Heart right ventricle (tissue), 16 donors: ENCODE measurements around the gene STK24. TPM values are rescaled to one million over a fixed set of nuclear protein-coding genes. Genes with fewer than 3 reads are reported as not detected.

ENCODE experiments used
- ATAC-seq, 8 donors: fragments of 200-7000 bp; cut with Tn5 transposase; one replicate each; pipeline ENCODE4 v1.9.1; 2020; ENCODE audit warnings: mild to moderate bottlenecking in 8 of 8, moderate library complexity in 8 of 8, moderate number of reproducible peaks in 1 of 8
- DNase-seq, 2 donors: peaks; one replicate each; pipeline ENCODE4 v3.0.0-alpha.2; 2020
- H3K27ac ChIP-seq, 10 donors: fragments of 200-600 bp; sonication (generic) in 2 of 10; one replicate each; pipeline versions ENCODE4 v1.5.0 to v1.8.0; 2020 to 2022; ENCODE audit warnings: mild to moderate bottlenecking in 3 of 10
- H3K27me3 ChIP-seq, 7 donors: fragments of 200-600 bp; one replicate each; pipeline ENCODE4 v1.8.0; 2021 to 2022; ENCODE audit warnings: mild to moderate bottlenecking in 2 of 7
- H3K36me3 ChIP-seq, 9 donors: fragments of 200-600 bp; sonication (generic) in 1 of 9; one replicate each; pipeline versions ENCODE4 v1.5.0 to v1.8.0; 2020 to 2022; ENCODE audit warnings: mild to moderate bottlenecking in 2 of 9
- H3K4me1 ChIP-seq, 9 donors: fragments of 200-600 bp; sonication (generic) in 1 of 9; one replicate each; pipeline versions ENCODE4 v1.5.0 to v1.8.0; 2020 to 2022; ENCODE audit warnings: mild to moderate bottlenecking in 4 of 9
- H3K4me3 ChIP-seq, 10 donors: fragments of 200-600 bp; sonication (generic) in 2 of 10; one replicate each; pipeline versions ENCODE4 v1.5.0 to v1.8.0; 2020 to 2022; ENCODE audit warnings: mild to moderate bottlenecking in 7 of 10, moderate library complexity in 2 of 10
- H3K9me3 ChIP-seq, 11 donors: fragments of 200-600 bp in 10 of 11; sonication (generic) in 2 of 11; one replicate each; pipeline versions ENCODE4 v1.5.0 to v1.8.0; 2013 to 2022; ENCODE audit warnings: mild to moderate bottlenecking in 2 of 11, control low read depth in 1 of 11, moderate library complexity in 1 of 11
- WGBS, 2 donors: extraction: QIAGEN DNeasy Blood & Tissue Kit; methylation state at CpG; one replicate each; pipeline ENCODE4 v1.1.7; 2013; ENCODE audit warnings: inconsistent platforms in 1 of 2; 5-methylcytosine and 5-hydroxymethylcytosine counted together
- intact Hi-C, 10 donors: fragments of 100-400 bp; cut with DNase I; formaldehyde crosslinking; loops; one replicate each; pipeline versions ENCODE4 v1.11.1 to v1.14.2; 2022
- polyA plus RNA-seq, 2 donors: library from polyadenylated mRNA; stranded (reverse); fragments of 200-250 nt; gene quantifications; one replicate each; pipeline ENCODE4 v1.2.3, GENCODE V29; 2013
- total RNA-seq, 10 donors: library from RNA; stranded (reverse); fragmentation: NEBNext Ultra II Directional in 3 of 10; extraction: Animal tissue kit (Norgen Biotek cat#: 25700) in 3 of 10; gene quantifications; one replicate each; pipeline versions ENCODE4 v1.2.1 to v1.2.4, GENCODE V29; 2021 to 2023
- TF ChIP-seq, protein P1 (sequence below), 9 donors: fragments of 200-600 bp; sonication (generic) in 2 of 9; IDR thresholded peaks; one replicate each; pipeline versions ENCODE4 v1.5.0 to v1.8.0; 2021 to 2022; ENCODE audit warnings: antibody characterized with exemption in 9 of 9, mild to moderate bottlenecking in 5 of 9, moderate library complexity in 1 of 9
- donor health status: Arrhythmogenic right ventricular cardiomyopathy.
- donor health status: ischemic (EF 13 %, LVEDD 7.1; RV severe dilation, severe dysfunction).
- donor health status: healthy with polysubstance abuse.
- donor health status: DM: no; HTN: yes; CAD: no.
- donor health status: DM: no; HTN: no; CAD: no.
- donor health status: ischemic (EF 25% LVEDD 6.9; RV normal size, moderate dysfunction).
- donor health status: ischemic (EF 25% LVEDD 5.7; RV mildly dilated, moderate dysfunction).
- donor health status: healthy.
- donor health status: DM: yes; HTN: yes; CAD: no.
- donor health status: Ischemic cardiomyopathy.
- donor health status: ischemic (EF 35%, LVEDD 5.7; RV mildly dilated, moderate dysfunction).
- donor health status: nonischemic (EF 11% LVEDD 7.7; RV severe dilation, severe dysfunction).
- donor health status: DM: yes; HTN: yes; CAD: no.
- donor health status: PGD.
- donor health status: ischemic (EF 29% LVEDD 5.4; RV normal size, mild dysfunction).
- donor health status: nonischemic (EF 23%, LVEDD 6.1; RV moderate dilation, normal function).

Gene STK24
- total and polyA plus RNA-seq, 12 donors, result 20.8 to 72.9 (median 61.5) TPM

DNA sequence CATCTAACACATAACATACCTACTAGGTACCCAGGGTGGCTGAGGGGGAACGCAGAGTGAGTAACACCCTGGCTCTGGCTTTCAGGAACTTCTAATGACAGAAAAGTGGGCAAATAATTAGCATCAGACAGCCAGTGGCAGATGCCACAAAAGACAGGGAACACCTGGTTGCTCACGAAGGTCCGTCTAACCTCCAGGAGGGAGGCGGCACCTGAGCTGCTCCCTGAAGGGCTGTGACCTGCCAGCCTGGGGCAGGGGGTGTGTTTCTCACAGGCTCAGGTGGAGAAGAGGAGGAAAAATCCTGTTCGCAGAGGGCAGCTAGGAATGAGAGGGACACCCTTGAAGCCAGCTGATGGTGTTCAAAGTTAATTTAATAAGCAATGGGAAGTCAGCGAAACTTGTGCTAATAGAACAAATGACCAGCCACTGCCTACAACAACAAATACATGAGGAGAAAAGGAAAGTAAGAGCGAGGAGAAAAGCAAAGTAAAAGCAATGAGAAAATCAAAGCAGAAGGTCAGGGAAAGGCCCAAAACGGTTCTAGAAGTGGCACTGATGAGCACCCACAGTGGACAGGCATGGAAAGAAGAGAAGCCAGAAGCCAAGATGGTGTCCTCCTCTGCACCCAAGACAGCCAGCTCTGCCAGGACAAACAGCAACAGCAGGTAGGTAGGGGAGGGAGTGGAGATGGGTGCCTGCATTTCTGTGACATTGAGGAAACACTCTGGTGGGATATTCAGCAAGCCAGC is 87.3 kb downstream of the STK24 start:
- no peak overlapping the region for H3K4me3 ChIP-seq
- ATAC-seq (no peak), DNase-seq (no peak)
- 88 to 93% methylated on average over 8 of the region's 8 CpGs for WGBS, 2 donors
- TF ChIP-seq, protein P1, sequence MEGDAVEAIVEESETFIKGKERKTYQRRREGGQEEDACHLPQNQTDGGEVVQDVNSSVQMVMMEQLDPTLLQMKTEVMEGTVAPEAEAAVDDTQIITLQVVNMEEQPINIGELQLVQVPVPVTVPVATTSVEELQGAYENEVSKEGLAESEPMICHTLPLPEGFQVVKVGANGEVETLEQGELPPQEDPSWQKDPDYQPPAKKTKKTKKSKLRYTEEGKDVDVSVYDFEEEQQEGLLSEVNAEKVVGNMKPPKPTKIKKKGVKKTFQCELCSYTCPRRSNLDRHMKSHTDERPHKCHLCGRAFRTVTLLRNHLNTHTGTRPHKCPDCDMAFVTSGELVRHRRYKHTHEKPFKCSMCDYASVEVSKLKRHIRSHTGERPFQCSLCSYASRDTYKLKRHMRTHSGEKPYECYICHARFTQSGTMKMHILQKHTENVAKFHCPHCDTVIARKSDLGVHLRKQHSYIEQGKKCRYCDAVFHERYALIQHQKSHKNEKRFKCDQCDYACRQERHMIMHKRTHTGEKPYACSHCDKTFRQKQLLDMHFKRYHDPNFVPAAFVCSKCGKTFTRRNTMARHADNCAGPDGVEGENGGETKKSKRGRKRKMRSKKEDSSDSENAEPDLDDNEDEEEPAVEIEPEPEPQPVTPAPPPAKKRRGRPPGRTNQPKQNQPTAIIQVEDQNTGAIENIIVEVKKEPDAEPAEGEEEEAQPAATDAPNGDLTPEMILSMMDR (IDR thresholded peaks at IDR 0.05), result no peak
- peaks cover 4 to 75% (median 69%) of the 10 kb centered on the region in 9 donors for H3K4me1 ChIP-seq
- no peak overlapping the region for H3K27ac ChIP-seq
- H3K27me3 ChIP-seq, result no peaks in the 10 kb centered on the region
- no peaks in the 10 kb centered on the region for H3K9me3 ChIP-seq
- H3K36me3 ChIP-seq, result peaks cover 0 to 2% (median 0%) of the 10 kb centered on the region in 9 donors
- intact Hi-C loops, result loop anchor here in 3 of 10 donors (10.0 kb wide), 2 partner anchors 65 to 85 kb away; partner anchors contain the start of gene STK24 (in 2 of the 3)

DNA sequence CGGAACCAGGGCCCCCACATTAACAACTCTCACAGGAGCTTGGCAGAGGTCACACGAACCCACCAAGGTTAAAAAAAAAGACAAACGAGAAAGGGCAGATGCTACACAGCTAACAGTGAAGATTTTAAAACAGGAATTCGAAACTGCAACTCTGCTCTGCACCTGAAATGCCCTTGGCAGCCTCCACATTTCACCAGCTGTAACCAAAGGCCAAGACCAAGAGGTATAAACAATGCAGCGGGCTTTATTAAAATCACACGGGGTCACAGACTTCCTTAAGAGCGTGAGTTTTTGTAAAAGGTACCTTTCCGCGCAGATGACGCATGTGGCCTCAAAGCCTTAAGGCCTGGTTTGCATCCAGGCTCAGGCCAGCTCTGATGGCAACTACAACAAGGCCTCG is 88.2 kb downstream of the STK24 start:
- H3K36me3 ChIP-seq, result no peaks in the 10 kb centered on the region
- intact Hi-C loops, result loop anchor here in 2 of 10 donors (10.0 kb wide), 1 partner anchor 86 kb away; the partner anchor contains the start of gene STK24 (in 2 of the 2)
- H3K4me1 ChIP-seq, result peaks cover 4 to 84% (median 77%) of the 10 kb centered on the region in 9 donors
- ATAC-seq (no peak), DNase-seq (no peak)
- TF ChIP-seq, protein P1 (IDR thresholded peaks at IDR 0.05), result no peak
- H3K4me3 ChIP-seq, result no peak overlapping the region
- H3K27ac ChIP-seq, result no peak overlapping the region
- no peaks in the 10 kb centered on the region for H3K27me3 ChIP-seq
- H3K9me3 ChIP-seq, result no peaks in the 10 kb centered on the region
- 76 to 82% methylated on average over 11 of the region's 11 CpGs for WGBS, 2 donors

GRCh38 chr13:98487522-98487921 is 89.4 kb downstream of the STK24 start:
- 78 to 83% methylated on average over 5 of the region's 5 CpGs for WGBS, 2 donors
- TF ChIP-seq, protein P1 (IDR thresholded peaks at IDR 0.05), result no peak
- Histone ChIP-seq H3K27ac (peak overlapping the region in 1 of 10 donors; percentile 40), H3K4me3 (no peak overlapping the region), H3K27me3 (no peaks in the 10 kb centered on the region), H3K9me3 (no peaks in the 10 kb centered on the region), H3K36me3 (no peaks in the 10 kb centered on the region), H3K4me1 (peaks cover 13 to 89% (median 82%) of the 10 kb centered on the region in 9 donors)
- ATAC-seq, result no peak
- no peak for DNase-seq
- intact Hi-C loops, result loop anchor here in 2 of 10 donors (10.0 kb wide), 1 partner anchor 87 kb away; the partner anchor contains the start of gene STK24 (in 2 of the 2)

DNA sequence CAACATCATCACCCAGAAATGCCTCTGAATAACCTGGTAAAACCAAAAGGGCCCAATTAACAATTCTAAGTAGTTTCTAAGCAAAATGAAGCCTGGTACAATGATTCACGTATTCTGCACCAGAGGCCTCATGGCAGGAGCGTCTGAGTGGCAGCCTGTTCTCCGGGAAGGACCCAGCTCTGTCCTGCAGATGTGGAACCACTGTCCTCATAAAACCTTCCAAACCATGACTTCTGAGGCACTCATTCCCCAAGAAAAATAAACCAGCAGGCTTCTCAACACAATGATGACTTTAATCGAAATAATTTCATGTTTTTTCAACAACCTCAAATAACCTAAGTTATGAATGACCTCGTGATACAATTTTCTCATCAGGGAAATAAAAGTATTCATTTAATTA is 89.9 kb downstream of the STK24 start:
- H3K27me3 ChIP-seq, result no peaks in the 10 kb centered on the region
- no peak for ATAC-seq
- peaks cover 17 to 91% (median 87%) of the 10 kb centered on the region in 9 donors for H3K4me1 ChIP-seq
- peak overlapping the region in 1 of 10 donors; percentile 40 for H3K27ac ChIP-seq
- H3K36me3 ChIP-seq, result no peaks in the 10 kb centered on the region
- WGBS, 2 donors, result 75 to 82% methylated on average over 5 of the region's 5 CpGs
- H3K9me3 ChIP-seq, result no peaks in the 10 kb centered on the region
- intact Hi-C loops, result loop anchor here in 2 of 10 donors (10.0 kb wide), 1 partner anchor 88 kb away; the partner anchor contains the start of gene STK24 (in 2 of the 2)
- TF ChIP-seq, protein P1 (IDR thresholded peaks at IDR 0.05), result no peak
- no peak overlapping the region for H3K4me3 ChIP-seq
- no peak for DNase-seq
